ENCODE measurements around the gene TMEM200A.

The TMEM200A gene

DNA sequence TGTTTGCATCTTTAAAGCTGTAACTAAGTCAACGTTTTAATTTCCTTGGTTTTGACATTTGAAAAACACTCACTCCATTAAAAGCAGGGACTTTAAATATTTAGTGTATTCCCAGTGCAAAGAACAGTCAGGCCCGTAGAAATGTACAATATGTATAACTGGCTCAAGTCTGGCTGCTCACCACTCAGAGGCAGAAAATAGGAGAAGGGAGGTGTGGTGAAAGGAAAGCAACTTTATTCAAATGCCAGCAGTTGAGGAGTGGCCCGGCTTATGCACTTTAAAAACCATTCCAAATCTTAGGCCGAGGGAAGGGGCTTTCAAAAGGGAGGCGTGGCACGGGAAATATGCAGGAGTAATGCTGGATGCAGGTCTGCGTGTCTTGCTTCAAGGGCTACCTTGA lies 120.6 kb downstream of the TMEM200A start:
- WGBS, 2 donors (ENCODE audit: extremely low coverage in 2 of 2, insufficient read length in 2 of 2, insufficient replicate concordance in 1 of 2): no CpG with 5 or more reads among the region's 7 CpGs
- Histone ChIP-seq H3K4me1 (ENCODE audit: control insufficient read depth in 2 of 2, insufficient read depth in 1 of 2, low read depth in 1 of 2, low read length in 2 of 2) (no peaks in the 10 kb centered on the region), H3K14ac (ENCODE audit: low read length) (no peak overlapping the region), H4K91ac (ENCODE audit: low read depth, low read length, poor library complexity) (no peak overlapping the region), H2BK5ac (ENCODE audit: low read length) (no peak overlapping the region), H2BK15ac (ENCODE audit: low read length) (no peak overlapping the region), H3K27me3 (ENCODE audit: control insufficient read depth in 3 of 3, insufficient read depth in 3 of 3, low read depth in 1 of 3, low read length in 3 of 3) (no peaks in the 10 kb centered on the region), H3K18ac (ENCODE audit: low read length) (no peak overlapping the region), H3K4me2 (ENCODE audit: insufficient read depth, low read length, poor library complexity, severe bottlenecking) (no peak overlapping the region), H3K9ac (ENCODE audit: low read depth, low read length, poor library complexity) (no peak overlapping the region), H3K4me3 (ENCODE audit: low read length in 2 of 2) (no peak overlapping the region), H2BK12ac (ENCODE audit: low read length) (no peak overlapping the region), H3K36me3 (replicated peaks in 1 of 2; ENCODE audit: control insufficient read depth in 2 of 2, insufficient read depth in 2 of 2, low read length in 2 of 2) (no peaks in the 10 kb centered on the region), H2AK5ac (ENCODE audit: low read depth, low read length) (no peak overlapping the region), H3K23ac (ENCODE audit: low read depth, low read length, poor library complexity) (no peak overlapping the region), H4K8ac (ENCODE audit: low read depth, low read length) (no peak overlapping the region), H3K79me1 (ENCODE audit: low read depth, low read length) (no peaks in the 10 kb centered on the region), H2AFZ (ENCODE audit: low read length) (no peak overlapping the region), H3K4ac (ENCODE audit: low read length) (no peak overlapping the region), H3K9me3 (replicated peaks in 1 of 2; ENCODE audit: control insufficient read depth in 2 of 2, insufficient read depth in 1 of 2, low read depth in 1 of 2, low read length in 2 of 2) (no peaks in the 10 kb centered on the region), H3K27ac (replicated peaks; ENCODE audit: low read length) (no peak overlapping the region), H2BK120ac (ENCODE audit: low read depth, low read length) (no peak overlapping the region)
- DNase-seq (ENCODE audit: low spot score): no peak

DNA sequence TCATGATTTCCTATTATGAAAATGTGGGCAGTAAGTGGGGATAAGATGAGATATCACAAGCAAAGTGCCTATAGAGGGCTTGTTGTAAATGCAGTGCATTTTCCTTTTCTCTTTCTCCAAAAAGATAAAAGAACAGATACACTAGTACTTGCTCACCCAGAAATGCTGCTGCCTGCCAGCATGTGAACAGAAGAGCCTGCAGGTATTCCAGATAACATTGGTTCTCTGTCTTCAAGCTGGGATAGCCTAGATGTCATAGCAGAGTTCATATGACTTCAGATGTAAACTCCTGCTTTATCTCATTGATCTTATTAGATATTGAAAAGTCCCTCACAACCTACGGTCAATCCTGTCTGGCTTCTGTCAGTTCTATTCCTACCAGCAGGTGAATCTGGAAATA lies 123.7 kb downstream of the TMEM200A start:
- no peak overlapping the region for H3K4me3 ChIP-seq (ENCODE audit: low read length in 2 of 2)
- no peak overlapping the region for H4K8ac ChIP-seq (ENCODE audit: low read depth, low read length)
- H4K91ac ChIP-seq (ENCODE audit: low read depth, low read length, poor library complexity): no peak overlapping the region
- H3K79me1 ChIP-seq (ENCODE audit: low read depth, low read length): no peaks in the 10 kb centered on the region
- no peak overlapping the region for H3K27ac ChIP-seq (replicated peaks; ENCODE audit: low read length)
- no peak overlapping the region for H2AFZ ChIP-seq (ENCODE audit: low read length)
- no peak overlapping the region for H3K23ac ChIP-seq (ENCODE audit: low read depth, low read length, poor library complexity)
- H3K4ac ChIP-seq (ENCODE audit: low read length): no peak overlapping the region
- H3K9me3 ChIP-seq (replicated peaks in 1 of 2; ENCODE audit: control insufficient read depth in 2 of 2, insufficient read depth in 1 of 2, low read depth in 1 of 2, low read length in 2 of 2): no peaks in the 10 kb centered on the region
- H2BK120ac ChIP-seq (ENCODE audit: low read depth, low read length): no peak overlapping the region
- no peaks in the 10 kb centered on the region for H3K27me3 ChIP-seq (ENCODE audit: control insufficient read depth in 3 of 3, insufficient read depth in 3 of 3, low read depth in 1 of 3, low read length in 3 of 3)
- H3K18ac ChIP-seq (ENCODE audit: low read length): no peak overlapping the region
- H3K4me2 ChIP-seq (ENCODE audit: insufficient read depth, low read length, poor library complexity, severe bottlenecking): no peak overlapping the region
- H3K9ac ChIP-seq (ENCODE audit: low read depth, low read length, poor library complexity): no peak overlapping the region
- WGBS, 2 donors (ENCODE audit: extremely low coverage in 2 of 2, insufficient read length in 2 of 2, insufficient replicate concordance in 1 of 2): no CpG with 5 or more reads among the region's 1 CpG
- H2AK5ac ChIP-seq (ENCODE audit: low read depth, low read length): no peak overlapping the region
- no peak overlapping the region for H3K14ac ChIP-seq (ENCODE audit: low read length)
- H3K4me1 ChIP-seq (ENCODE audit: control insufficient read depth in 2 of 2, insufficient read depth in 1 of 2, low read depth in 1 of 2, low read length in 2 of 2): no peaks in the 10 kb centered on the region
- H2BK12ac ChIP-seq (ENCODE audit: low read length): no peak overlapping the region
- no peak overlapping the region for H2BK15ac ChIP-seq (ENCODE audit: low read length)
- no peaks in the 10 kb centered on the region for H3K36me3 ChIP-seq (replicated peaks in 1 of 2; ENCODE audit: control insufficient read depth in 2 of 2, insufficient read depth in 2 of 2, low read length in 2 of 2)
- no peak for DNase-seq (ENCODE audit: low spot score)
- no peak overlapping the region for H2BK5ac ChIP-seq (ENCODE audit: low read length)

Data from neuronal stem cell (in vitro differentiated cells).